Measurements from ENCODE around the gene GABPB2. TPM values are rescaled to one million over a fixed set of nuclear protein-coding genes. Genes with fewer than 3 reads are reported as not detected.

GABPB2 gene
- total RNA-seq, 3 donors from 2014 or later: 15.1 to 18.7 (median 18.6) TPM

DNA sequence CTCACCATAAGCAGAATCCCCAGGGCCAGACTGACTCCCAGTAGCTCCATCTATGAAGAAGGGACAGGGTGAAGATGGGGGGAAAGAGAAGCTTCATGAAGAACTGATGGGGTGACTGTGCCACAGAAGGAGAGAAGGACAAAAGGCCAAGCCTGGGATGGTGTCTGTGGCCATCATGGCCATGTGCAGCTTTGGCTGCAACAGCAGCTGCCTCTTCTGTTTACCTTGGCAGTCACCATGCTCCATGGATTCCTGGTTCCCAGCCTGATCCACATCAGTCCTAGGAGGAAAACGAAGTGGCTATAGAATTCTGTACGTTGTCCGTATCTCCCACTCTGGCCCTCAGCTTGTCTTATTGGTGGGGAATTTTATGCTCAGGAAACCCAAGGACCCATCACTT lies 63.8 kb downstream of the GABPB2 start:
- no peak for ATAC-seq
- no peak for DNase-seq
- intact Hi-C loops (cut with DNase I, micrococcal nuclease): no loop called here
- H3K4me1 ChIP-seq (ENCODE audit: low read depth): no peaks in the 10 kb centered on the region
- no peaks in the 10 kb centered on the region for H3K9me3 ChIP-seq
- no peaks in the 10 kb centered on the region for H3K36me3 ChIP-seq (ENCODE audit: low read depth)
- TF ChIP-seq, protein P1, sequence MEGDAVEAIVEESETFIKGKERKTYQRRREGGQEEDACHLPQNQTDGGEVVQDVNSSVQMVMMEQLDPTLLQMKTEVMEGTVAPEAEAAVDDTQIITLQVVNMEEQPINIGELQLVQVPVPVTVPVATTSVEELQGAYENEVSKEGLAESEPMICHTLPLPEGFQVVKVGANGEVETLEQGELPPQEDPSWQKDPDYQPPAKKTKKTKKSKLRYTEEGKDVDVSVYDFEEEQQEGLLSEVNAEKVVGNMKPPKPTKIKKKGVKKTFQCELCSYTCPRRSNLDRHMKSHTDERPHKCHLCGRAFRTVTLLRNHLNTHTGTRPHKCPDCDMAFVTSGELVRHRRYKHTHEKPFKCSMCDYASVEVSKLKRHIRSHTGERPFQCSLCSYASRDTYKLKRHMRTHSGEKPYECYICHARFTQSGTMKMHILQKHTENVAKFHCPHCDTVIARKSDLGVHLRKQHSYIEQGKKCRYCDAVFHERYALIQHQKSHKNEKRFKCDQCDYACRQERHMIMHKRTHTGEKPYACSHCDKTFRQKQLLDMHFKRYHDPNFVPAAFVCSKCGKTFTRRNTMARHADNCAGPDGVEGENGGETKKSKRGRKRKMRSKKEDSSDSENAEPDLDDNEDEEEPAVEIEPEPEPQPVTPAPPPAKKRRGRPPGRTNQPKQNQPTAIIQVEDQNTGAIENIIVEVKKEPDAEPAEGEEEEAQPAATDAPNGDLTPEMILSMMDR (IDR thresholded peaks at IDR 0.05): no peak
- H3K4me3 ChIP-seq: no peak overlapping the region

DNA sequence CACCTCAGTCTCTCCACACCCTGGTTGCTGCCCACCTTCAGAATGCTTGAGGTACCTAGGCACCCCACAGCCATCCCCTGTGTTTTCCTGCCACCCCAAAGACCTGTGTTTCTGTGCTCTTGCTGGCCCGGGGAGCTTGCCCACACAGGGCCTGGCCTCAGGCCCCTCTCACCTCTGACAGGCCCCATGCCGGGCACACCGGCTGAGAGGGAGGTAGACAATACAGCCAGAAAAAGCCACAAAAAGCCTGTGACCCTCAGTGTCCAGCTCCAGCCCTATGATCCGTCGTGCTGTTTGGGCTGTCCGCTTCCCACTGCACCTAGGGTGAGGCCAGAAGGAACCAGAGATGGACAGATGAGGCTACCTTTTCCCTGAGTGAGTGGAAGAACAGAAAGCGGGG lies 64.4 kb downstream of the GABPB2 start:
- H3K4me3 ChIP-seq: no peak overlapping the region
- ATAC-seq (no peak), DNase-seq (no peak)
- H3K4me1 ChIP-seq (ENCODE audit: low read depth): no peaks in the 10 kb centered on the region
- H3K9me3 ChIP-seq: no peaks in the 10 kb centered on the region
- no peaks in the 10 kb centered on the region for H3K36me3 ChIP-seq (ENCODE audit: low read depth)
- TF ChIP-seq, protein P1 (IDR thresholded peaks at IDR 0.05): no peak
- intact Hi-C loops (cut with DNase I, micrococcal nuclease): no loop called here

DNA sequence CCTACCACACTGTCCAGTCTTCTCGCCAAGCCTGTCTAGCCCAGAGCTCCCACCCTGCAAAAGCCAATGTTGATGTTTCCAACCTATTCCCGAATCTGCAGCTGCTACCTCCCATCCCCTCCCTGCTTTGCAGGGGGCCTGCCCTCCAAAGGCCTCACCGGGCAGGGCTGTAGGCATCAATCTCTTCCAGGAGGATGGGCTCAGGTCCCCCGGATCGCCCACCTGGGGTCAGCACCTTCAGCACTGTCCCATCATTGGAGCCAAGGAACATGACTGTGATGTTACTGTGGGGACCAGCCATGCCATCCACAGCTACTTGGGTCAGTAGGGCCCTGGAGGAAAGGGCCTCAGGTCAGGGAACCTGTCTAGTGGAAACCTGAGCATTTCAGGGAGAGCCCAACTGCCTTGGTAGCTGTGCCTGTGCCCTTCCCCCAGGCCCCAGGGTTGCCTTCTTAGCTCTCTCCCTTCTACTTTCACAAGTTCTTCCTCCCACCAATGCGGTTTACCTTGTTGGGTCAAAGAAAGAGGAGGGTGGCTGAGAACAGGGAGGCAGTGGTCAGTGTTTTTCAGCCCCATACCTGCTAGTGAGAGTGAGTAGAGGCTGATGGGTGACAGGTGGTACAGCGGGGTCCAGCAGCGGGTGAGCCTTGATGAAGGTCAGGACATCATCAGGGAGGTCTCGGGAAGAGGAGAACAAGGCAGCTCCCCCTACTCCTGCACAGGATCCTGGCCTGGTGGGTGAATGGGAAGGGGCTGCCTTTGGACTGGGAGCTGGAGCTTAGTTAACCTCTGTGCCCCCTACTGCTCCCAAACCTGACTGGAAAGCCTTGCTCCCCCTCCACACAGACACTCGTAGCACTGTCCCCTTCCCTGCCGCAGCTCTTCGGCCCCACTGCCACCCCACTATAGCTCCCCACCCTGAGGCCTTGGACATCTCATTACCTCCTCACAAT lies 65.1 kb downstream of the GABPB2 start:
- Histone ChIP-seq H3K36me3 (ENCODE audit: low read depth) (no peaks in the 10 kb centered on the region), H3K4me3 (no peak overlapping the region), H3K9me3 (no peaks in the 10 kb centered on the region), H3K4me1 (ENCODE audit: low read depth) (no peaks in the 10 kb centered on the region)
- intact Hi-C loops (cut with DNase I, micrococcal nuclease): no loop called here
- TF ChIP-seq, protein P1 (IDR thresholded peaks at IDR 0.05): no peak
- DNase-seq (no peak), ATAC-seq (no peak)

DNA sequence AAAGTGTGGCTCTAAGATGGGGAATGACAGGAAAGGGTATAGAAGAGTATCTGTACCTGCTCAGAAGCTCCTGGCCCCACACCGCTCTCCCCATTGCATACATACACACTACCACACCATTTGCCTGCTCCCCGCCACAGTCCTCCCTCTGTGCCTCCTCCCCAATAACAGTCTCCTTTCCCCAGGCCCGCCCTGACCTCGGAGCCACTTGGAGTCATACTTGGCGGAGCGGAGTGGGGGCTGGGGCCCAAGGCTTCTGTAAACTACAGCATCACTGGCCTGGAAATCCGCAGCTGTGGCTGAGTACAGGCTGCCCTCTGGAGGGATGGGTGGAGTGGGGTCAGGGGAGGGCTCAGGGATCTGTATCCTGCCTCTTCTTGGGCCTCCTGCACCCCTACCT lies 67.2 kb downstream of the GABPB2 start:
- TF ChIP-seq, protein P1 (IDR thresholded peaks at IDR 0.05): no peak
- no peaks in the 10 kb centered on the region for H3K36me3 ChIP-seq (ENCODE audit: low read depth)
- ATAC-seq (no peak), DNase-seq (no peak)
- no peaks in the 10 kb centered on the region for H3K4me1 ChIP-seq (ENCODE audit: low read depth)
- no peak overlapping the region for H3K4me3 ChIP-seq
- intact Hi-C loops (cut with DNase I, micrococcal nuclease): no loop called here
- no peaks in the 10 kb centered on the region for H3K9me3 ChIP-seq

DNA sequence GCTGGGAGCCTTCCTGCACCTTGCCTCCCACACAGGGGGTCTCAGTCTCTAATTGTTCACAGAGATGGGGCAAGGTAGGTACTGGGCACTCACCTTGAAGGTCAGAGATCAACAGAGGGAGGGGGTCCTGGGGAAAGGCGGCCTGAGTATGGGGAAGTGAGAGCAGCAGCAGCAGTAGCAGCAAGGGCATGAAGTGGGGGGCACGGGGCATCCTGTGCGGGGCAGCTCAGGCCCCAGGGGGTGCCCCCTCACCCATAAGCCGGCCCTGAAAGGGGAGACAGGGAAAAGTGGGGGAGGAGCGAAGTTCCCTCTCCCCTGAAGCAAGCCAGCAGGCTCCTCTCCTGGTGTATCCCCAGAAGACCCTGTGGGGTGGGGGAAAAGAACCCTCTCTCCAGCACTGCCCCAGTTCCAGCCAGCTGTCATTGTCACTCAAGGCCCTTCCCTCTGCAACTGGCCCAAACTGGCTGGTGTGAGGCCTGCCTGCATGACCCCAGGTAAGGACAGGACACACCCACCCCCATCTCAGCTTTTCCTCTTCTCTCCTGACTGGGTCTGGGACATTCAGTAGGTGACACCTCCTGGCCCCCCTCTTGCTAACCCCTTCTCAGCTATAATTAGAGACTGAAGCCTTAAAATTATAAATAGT lies 72.0 kb downstream of the GABPB2 start:
- TF ChIP-seq, protein P1 (IDR thresholded peaks at IDR 0.05): no peak
- no peaks in the 10 kb centered on the region for H3K36me3 ChIP-seq (ENCODE audit: low read depth)
- intact Hi-C loops (cut with DNase I, micrococcal nuclease): no loop called here
- H3K4me3 ChIP-seq: no peak overlapping the region
- ATAC-seq (no peak), DNase-seq (no peak)
- H3K4me1 ChIP-seq (ENCODE audit: low read depth): peaks cover 11% of the 10 kb centered on the region
- no peaks in the 10 kb centered on the region for H3K9me3 ChIP-seq

All from mucosa of descending colon (tissue), 3 donors.